Stimulated activated CD4-positive, alpha-beta T cell treated with anti-CD3 and anti-CD28 coated beads, Interleukin-1b, Interleukin-23, amount 100 ng/mL, for 24 hours (primary cell): ENCODE data around the gene GTPBP1.

Experiments used
- DNase-seq, 4 experiments: peaks; one replicate each; pipeline ENCODE4 v3.0.0-alpha.2; 2020; ENCODE audit warnings: low read depth in 4 of 4, low spot score in 1 of 4

Gene GTPBP1

DNA sequence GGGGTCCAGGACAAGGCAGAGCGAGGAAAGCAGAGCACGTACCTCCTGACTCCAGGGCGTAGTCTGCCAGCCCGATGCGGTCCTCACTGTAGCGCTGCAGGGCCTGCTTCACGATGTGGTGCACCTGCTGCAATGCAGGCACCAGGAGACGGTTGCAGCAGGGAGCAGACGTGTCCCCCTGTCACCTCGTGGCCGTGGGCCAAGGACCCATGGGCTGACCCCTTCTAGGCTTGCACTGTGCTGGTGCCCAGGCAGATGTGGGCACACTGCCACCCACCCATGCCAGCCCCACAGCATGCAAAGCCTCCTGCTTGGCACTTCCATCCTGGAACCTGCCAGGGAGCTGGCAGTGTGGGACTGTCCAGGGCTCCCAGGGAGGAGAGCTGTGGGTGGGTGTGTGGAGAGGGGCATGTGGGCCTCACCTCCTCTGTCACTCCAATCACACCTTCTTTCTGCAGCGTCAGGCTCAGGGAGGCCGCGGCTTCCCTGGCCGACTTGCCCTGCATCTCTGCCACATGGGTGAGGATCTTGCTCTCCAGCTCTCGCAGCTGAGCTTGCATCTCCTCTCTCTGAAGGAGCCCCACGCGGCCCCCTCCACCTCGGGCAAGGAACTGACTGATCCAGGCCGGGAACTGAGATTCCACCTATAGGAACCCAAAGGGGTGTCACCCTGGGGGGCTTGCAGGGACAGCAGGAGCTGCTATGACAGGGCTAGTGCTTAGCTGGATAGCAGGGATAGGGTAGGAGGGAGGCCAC lies 33.7 kb downstream of the GTPBP1 start:
- DNase-seq = no peak

DNA sequence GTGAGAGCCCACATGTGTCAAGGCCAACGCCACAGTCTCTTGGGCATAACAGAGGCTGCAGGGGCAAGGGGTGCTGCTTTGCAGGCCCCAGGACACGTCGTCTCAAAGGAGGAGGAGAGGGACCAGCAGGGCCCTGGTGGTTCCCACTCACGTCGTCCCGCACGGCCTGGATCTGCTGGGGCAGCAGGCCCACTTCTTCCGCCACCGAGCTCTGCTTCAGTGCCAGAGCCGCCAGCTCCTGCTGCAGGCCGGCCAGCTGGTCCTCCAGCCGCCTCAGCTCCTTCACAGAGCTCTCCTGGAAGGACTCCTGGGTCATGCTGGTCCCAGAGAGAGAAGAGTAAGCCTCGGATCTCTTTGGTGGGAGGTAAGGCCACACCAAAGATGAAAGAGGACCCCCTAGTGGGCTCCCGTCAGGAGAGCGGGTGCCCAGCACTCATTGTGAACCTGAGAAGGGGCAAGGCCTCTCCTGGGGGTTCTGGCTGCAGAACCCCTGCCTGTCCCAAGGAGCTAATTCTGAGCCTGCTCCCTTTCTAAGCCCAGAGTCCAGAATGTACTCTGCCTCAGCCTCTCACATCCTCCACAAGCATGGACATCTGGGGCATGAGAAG lies 34.5 kb downstream of the GTPBP1 start:
- no peak for DNase-seq

DNA sequence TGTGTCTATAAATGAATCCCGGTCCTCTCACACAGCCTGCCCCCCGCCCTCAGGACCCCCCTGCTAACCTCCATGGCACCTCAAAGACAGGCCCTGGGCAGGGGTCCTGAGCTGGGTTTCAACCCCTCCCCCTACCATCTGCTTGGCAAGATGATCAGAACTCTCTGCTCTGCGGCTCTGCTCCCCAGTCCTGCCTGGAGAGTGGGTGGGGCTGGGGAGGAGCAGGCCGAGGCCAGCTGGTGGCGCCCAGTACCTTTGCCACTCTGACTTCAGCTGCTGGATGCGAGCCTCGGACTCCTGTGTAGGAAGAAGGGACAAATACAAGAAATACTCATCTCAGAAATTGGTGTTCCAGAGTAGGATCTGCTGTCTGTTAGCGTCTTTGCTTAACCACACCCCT lies 35.0 kb downstream of the GTPBP1 start:
- DNase-seq = no peak

DNA sequence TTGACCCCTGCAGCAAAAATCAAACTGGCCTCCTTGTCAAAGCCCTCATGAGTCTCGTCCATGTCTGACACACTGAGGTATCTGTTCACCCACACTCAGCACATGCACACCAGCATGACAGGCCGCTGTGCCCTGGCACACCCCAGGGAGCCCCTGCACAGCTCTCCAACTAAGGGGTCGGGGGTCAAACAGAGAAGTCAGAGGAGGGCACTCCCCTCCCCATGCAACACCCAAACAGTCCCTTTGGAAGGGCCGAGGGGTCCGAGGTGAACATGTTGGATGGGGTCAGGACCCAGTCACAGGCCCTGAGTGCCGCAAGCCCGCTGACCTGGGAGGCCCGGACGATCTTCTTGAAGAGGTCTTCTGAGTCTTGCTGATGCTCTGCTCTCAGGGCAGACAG lies 35.4 kb downstream of the GTPBP1 start:
- DNase-seq = no peak

DNA sequence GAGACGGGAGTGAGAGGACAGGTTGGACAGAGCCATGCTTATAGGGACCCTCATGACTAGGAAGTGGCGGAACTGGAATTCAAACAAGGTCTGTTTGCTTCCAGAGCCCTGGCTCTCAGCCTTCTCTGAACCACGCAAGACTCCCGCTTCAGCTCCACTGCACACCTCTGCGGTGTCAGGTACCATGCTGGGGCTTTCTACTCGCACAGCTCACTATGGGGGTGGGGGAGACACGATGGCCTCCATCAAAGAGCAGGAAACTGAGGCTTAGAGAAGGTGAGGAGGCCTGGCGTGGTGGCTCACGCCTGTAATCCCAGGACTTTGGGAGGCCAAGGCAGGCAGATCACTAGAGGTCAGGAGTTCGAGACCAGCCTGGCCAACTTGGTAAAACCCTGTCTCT lies 35.8 kb downstream of the GTPBP1 start:
- no peak for DNase-seq

DNA sequence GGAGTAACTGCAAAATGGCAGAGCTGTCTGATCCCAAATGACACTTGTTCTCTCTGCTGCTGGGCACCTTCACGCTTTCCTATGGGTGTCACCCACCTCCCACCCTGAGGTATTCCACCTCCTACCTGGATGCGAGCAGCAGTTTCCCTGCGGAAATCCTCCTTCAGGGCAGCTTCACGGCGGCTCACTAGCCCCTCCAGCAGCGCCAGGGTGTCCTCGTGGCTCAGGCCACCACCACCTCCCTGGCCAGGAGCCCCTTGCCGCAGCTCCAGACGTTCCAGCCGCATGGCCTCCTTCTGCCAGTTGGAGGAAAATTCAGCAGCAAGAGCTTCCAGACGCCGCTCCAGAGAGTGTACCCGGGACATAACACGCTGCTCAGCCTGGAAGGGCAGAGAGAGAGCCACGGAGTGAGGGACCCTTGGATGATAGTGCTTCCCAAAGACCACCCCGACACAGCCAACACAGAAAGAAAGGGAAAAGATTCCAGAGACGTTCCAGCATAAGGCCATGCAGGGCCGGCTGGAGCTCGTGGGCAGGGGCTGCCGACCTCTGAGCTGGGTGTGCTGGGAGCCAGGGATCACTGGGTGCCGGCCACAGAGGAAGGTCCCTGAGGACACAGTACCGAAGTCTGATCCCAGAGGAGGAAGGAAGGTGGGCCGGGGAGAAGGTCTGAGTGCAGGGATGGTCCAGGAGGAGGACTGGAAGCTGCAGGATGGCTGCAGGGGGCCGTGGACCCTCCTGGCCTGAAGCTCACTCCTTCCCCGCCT lies 36.6 kb downstream of the GTPBP1 start:
- DNase-seq = no peak

DNA sequence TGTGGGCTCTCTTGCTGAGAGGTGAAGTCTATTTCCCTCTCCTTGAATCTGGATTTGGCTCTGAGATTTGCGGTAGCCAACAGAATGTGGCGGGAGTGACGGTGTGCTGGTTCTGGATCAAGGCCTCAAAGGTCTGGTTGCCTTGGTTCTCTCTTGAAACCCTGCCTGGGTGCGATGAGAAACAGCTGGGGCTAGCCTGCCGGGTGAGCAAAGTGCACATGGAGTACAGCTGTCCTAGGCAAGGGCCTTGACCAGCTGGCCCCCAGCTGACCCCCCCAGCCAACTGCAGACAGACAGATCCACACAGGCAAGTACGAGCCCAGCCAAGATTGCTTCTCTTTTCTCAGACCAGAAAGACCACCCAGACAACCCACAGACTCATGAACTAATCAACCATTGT lies 39.2 kb downstream of the GTPBP1 start:
- DNase-seq = no peak

DNA sequence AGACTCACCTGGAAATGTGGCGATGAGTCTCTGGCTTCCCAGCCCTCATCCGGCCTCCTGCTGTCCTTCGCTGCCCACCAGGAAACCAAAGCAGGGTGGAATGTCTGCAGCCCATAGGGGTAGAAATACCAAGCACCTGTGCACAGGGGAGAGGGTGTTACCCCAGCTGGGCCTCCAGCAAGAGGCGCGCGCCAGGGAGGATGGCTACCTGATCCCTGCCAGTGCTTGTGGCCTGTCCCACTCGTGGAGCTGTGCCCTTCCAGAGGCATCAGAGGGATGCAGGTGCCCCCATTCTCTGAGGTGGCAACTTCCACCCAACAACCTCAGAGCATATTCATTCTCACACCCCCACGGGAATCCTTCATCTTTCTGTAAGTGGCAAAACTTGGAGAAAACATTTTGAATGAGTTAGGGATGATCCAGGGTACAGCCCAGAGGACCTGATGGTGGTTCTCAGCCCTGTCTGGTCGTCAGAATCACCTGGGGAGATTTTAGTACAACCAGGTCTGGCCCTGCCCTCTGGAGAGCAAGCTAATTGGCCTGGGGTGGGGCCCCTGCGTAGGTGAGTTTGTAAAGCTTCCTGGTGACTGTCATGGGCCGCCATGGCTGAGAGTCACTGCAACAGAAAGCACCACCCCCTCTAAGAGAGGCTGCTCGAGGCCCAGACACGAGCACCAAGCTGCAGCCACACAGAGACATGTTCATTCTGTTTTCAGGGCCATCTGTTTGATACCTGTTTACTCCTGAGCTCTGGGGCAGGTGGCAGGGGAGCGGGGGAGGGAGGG lies 40.1 kb downstream of the GTPBP1 start:
- no peak for DNase-seq

DNA sequence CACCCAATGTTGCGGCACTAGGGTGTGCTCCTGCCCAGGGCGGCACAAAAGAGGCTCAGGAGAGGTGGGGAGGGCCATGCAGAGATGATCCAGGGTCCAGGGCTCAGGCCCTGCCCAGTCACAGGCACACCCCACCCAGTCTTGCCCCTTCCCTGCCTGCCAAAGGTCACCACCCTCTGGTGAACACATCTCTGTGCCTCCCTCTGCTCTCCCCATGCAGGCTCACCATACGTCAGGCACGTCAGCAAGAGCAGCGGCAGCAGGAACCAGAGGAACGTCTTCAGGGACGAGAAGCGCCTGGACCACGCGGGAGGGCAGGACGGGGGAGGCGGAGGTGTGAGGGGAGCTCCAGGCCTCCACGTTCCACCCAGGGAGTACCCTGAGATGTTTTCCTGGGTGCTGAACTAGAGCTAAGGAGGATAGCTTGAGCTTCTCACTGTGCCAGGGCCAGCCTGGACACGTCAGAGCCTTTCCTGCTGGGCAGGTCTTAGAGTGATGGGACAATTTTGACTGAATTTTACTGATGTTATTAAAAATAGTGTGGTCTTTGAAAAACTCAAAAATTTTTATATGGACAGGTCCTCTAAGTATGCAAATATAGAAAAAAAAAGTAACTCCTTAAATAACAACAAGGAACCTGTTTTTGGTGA lies 42.9 kb downstream of the GTPBP1 start:
- DNase-seq = no peak

DNA sequence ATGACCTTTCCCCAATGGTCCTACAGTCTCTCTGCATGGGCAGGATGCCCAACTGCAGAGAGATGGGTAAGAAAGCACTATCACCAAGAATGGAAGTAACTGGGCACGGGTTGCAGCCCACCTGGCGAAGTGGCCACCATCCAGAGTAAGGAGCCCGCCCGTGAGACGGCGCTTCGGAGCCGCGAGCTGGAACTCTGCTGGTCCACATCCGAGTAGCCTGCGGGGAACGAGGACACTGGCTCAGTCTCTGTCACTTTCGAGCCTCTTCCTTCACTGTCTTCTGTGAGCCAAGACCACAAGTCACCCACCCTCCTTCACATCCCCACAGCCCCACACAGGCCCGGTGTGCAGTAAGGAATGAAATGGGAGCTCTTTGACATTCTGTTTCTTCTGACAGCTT lies 44.4 kb downstream of the GTPBP1 start:
- DNase-seq = no peak

DNA sequence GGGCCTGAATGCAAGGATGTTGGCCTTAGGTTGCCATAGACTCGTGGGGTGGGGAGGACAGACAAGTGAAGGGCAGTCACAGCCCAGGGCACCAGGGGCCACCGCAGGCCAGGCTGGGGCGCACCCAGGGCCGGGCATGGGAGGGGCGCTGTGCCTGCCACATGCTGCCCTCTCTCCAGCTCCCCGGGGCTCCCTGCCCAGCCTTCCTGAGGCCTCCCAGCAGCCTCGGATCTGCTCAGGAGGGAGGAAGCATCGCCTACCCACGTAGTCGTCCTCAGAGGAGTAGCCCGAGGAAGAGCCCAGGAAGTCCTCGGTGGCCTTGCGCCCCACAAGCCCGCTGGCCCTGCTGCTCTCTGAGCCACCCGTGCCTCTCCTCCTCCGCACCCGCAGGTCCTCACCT lies 44.9 kb downstream of the GTPBP1 start:
- DNase-seq = no peak

DNA sequence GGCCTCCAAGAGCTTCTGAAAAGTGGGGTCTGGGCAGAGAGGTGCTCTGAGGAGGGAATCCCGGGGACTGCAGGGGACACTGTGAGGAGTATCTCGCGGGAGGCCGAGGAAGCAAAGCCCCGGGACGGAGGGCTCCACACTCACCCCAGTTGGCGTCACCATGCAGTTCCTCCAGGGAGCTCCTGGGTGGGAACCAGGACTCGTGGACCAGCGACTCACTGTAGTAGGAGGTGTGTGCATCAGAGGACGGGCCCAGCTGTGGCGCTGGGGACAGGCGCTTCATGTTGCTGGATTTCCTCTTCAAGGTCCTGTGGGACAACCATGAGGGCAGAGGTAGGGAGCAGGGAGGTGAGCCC lies 45.3 kb downstream of the GTPBP1 start:
- DNase-seq = no peak

DNA sequence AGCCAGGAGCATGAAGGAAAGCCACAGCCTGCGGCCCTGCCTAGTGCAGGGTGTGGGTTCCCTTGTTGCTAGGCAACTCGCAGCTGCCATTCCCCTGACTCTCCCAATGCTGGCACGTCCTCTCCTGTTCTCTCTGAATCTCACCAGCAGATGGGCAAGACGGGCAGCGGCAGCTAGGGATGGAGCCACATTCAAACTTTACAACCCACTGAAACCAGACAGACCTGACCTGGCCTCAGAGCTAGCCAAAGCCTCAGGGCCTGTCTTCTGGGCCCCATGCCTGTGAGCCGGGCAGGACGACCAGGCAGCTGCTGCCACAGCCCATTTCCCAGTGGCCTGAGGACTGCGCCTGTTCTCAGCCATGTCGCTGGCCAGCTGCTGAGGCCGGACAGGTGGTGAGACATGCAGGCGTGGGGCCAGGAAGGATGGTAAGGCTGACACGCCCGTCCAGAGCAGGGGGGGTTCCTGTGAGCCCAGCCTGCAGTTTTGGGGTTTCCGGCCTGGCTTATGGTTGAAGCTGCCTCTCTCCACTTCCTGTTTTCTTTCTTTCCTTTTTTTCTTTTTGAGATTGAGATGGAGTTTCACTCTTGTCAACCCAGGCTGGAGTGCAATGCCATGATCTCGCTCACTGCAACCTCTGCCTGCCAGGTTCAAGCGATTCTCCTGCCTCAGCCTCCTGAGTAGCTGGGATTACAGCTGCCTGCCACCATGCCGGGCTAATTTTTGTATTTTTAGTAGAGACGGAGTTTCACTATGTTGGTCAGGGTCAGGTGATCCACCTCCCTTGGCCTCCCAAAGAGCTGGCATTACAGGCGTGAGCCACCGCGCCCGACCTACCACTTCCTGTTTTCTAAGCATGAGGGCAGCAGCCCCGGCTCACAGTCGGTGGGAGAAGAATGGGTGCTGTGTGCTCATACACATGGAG lies 45.9 kb downstream of the GTPBP1 start:
- DNase-seq = peak in 1 of 4 experiments; percentile 44

DNA sequence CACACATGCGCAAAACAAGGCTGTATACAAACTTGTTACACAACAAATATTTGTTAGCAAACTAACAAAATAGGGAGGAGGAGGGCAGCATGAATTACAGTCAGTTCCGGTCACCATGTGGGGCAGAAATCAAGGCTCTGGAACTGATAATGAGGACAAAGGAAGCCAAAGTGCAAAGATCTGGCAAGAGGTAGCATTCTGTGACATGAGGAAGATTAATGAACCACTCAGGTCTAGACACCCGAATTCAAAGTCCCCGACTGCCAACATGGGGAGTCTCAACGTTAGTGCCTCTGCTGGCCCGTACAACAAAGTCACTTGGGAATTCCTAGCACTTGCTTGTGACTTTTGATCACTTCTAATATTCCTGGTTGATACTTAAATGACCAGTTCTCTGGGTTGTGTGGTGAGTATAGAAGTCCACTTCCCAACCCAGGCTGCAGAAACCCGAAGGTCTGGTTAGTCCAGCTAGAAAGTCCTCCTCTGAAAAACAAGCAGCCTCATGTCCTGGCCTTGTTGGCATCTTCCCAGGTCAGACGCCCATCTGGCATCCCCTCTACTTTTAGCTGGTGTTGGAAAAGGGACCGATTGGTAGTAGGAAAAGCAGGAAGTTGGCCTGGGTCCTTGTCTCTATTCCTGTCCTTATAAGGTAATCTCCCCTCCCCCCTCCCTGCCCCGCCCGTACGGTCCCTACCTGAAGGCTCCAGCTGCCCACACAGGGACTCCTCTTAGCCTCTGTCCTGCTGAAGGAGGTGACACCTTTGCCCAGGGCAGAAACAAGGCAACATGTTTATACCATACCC lies 48.4 kb downstream of the GTPBP1 start:
- DNase-seq = no peak

DNA sequence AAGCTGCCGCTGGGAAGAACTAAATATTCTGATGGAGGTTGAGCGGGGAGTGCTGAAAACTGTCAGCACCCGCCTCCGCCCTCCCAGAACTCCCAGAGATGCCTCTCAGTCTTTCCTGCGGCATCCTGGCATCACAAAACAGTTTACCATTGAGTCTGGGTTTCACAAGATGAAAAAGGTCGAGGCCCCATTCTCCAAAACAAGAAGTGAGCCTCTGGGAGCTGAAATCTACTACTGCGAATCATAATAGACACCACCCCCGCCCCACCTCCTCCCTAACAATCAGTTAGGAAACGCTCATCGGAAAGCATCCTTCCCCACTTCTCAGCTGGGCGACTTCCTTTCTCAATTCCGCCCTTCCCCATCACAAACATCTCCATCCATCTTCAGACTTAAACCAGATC lies 49.0 kb downstream of the GTPBP1 start:
- peak in 1 of 4 experiments; percentile 37 for DNase-seq

DNA sequence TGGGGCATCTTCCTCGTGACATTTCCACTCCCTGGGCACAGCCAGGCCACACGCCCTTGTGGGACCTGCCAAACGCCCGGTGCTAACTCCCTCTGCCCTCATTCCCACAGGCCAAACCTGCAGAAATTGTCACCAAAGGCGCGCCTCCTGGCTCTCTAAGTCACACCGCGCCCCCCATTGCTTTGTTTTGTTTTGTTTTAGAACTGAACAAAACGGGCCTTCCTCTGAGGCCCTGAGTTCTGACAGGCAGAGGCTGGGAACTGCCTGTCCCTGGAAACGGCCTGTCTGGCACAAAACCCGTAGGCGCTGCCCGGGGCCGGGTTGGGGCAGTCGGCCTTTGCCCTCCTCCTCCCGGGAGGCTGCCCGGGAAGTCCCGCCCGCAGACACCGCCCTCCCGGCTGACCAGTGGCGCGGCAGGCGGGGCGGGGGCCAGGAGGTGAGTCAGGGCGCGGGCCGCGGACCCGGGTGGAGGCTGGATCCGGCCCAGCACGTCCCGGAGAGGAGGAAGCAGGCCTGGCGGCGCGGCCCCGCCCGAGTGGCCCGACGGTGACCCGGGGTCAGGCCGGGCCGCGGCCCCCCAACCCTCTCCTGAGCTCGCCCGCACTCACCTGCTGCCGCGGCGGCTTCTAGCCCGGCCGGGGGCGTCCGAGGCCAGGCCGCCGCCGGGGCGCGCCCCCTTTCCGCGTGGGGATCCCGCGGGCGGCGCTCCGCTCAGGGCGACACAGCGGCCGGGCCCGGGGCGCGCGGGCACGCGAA lies 49.6 kb downstream of the GTPBP1 start:
- no peak for DNase-seq

DNA sequence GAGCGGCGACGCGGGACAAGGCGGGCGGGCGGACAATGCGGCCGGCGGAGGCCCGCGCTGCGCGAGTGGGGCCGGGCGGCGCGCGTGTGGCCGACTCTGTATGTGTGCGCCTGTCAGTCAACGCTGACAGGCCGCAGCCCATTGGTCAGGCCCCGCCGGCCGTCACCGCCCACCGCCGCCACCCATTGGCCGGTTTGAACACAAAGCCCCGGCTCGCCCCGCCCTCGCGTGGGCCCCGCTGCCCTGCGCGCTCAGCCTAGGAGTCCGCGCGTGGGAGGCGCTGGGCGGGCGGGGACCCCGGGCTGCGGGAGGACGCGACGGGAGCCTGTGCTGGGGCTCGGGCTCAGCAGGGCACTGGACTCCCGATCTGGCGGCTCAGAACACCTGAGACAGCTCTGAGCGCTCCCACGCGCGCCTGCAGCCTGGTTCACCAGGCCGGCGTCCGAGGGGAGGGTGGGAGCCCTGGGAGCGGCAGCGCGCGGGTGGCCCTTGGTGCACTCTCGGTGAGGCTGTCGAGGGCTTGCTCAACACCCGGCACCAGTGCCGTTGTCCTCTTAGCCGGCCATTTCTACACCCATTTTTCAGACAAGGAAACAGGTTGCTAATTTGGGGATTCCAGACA lies 50.3 kb downstream of the GTPBP1 start, which contains the start of gene SUN2:
Gene SUN2 (minus strand): TSS at position 88 of the 622 bp plus-strand sequence. CDS start 3,370 bp downstream, outside the sequence.
- peak; percentile 76 to 89 (median 84) for DNase-seq
